GM12865 (cell line): ENCODE results near the gene DNAH12.
"Not testable (repeated sequence)": the region's sequence is repeated elsewhere in the genome, so short reads cannot be mapped to it uniquely, and the experiment has no call there.

Experiments
- DNase-seq: peaks from one replicate; pipeline ENCODE4 v3.0.0; 2010; ENCODE audit warnings: low read depth
- H3K4me3 ChIP-seq: 2 replicates; pipeline ENCODE4 v1.5.1; 2011; ENCODE audit warnings: mild to moderate bottlenecking, low read depth, low read length, control low read depth
- CTCF ChIP-seq: IDR thresholded peaks from 2 replicates; pipeline ENCODE4 v1.5.1; 2011; ENCODE audit warnings: low read length, control low read depth, low read depth, inconsistent platforms; ENCODE audit not compliant: insufficient read depth; ENCODE audit errors: missing control alignments

DNAH12 gene

GRCh38 chr3:57484563-57484962, 59.6 kb downstream of the DNAH12 start:
- no peak overlapping the region for H3K4me3 ChIP-seq
- DNase-seq = no peak
- no peak for TF ChIP-seq CTCF

GRCh38 chr3:57477193-57477592, 67.0 kb downstream of the DNAH12 start:
- H3K4me3 ChIP-seq, DNase-seq: not testable (repeated sequence)

- no peak for DNase-seq
- H3K4me3 ChIP-seq = no peak overlapping the region
- TF ChIP-seq CTCF = no peak
These were observed 79.3 kb downstream of the DNAH12 start for GRCh38 chr3:57464801-57465200.

GRCh38 chr3:57464011-57464410, 80.1 kb downstream of the DNAH12 start:
- TF ChIP-seq CTCF = no peak
- DNase-seq = no peak
- no peak overlapping the region for H3K4me3 ChIP-seq

GRCh38 chr3:57451150-57451846, 92.8 kb downstream of the DNAH12 start:
- no peak for TF ChIP-seq CTCF
- no peak overlapping the region for H3K4me3 ChIP-seq
- no peak for DNase-seq

- not testable (repeated sequence) for DNase-seq, H3K4me3 ChIP-seq
These were observed 94.8 kb downstream of the DNAH12 start for GRCh38 chr3:57449276-57449847.

- not testable (repeated sequence) for H3K4me3 ChIP-seq, DNase-seq
These were observed 95.7 kb downstream of the DNAH12 start for GRCh38 chr3:57448489-57448888.

- DNase-seq = no peak
- no peak for TF ChIP-seq CTCF
- H3K4me3 ChIP-seq = no peak overlapping the region
These were observed 97.8 kb downstream of the DNAH12 start for GRCh38 chr3:57446318-57446841.
